ENCODE measurements around the gene BIRC5. TPM values are rescaled to one million over a fixed set of nuclear protein-coding genes. Genes with fewer than 3 reads are reported as not detected.

BIRC5 gene
- total RNA-seq, 1 donor from 2014 or later, result 5.8 TPM

- H3K9me3 Mint-ChIP-seq (ENCODE audit: unreplicated experiment), result no peaks in the 10 kb centered on the region
- FAIRE-seq (no peak), DNase-seq (ENCODE audit: low read depth) (no peak)
- Histone ChIP-seq H3K4me3 (ENCODE audit: insufficient read depth, low read depth, low read length) (no peak overlapping the region), H3K9me3 (ENCODE audit: insufficient read depth, low read depth, low read length) (no peaks in the 10 kb centered on the region), H3K27me3 (ENCODE audit: insufficient read depth, low read length) (no peaks in the 10 kb centered on the region), H3K79me2 (ENCODE audit: insufficient read depth, low read length) (no peaks in the 10 kb centered on the region), H3K36me3 (ENCODE audit: insufficient read depth, low read length) (no peaks in the 10 kb centered on the region), H3K4me2 (ENCODE audit: low read length) (no peak overlapping the region), H3K9ac (ENCODE audit: low read length) (no peak overlapping the region), H3K4me1 (ENCODE audit: insufficient read depth, low read length) (no peaks in the 10 kb centered on the region), H2AFZ (ENCODE audit: low read depth, low read length) (no peak overlapping the region), H3K27ac (ENCODE audit: low read depth, low read length) (no peak overlapping the region), H4K20me1 (ENCODE audit: insufficient read depth, low read length) (no peaks in the 10 kb centered on the region)
- no peak overlapping the region for H3K4me3 Mint-ChIP-seq (ENCODE audit: unreplicated experiment)
- H3K27ac Mint-ChIP-seq (ENCODE audit: unreplicated experiment), result no peak overlapping the region
- no peaks in the 10 kb centered on the region for H3K36me3 Mint-ChIP-seq (ENCODE audit: low read depth, unreplicated experiment)
- no peaks in the 10 kb centered on the region for H3K4me1 Mint-ChIP-seq (ENCODE audit: low read depth, unreplicated experiment)
- peaks cover 10% of the 10 kb centered on the region for H3K27me3 Mint-ChIP-seq (ENCODE audit: low read depth, unreplicated experiment)
- TF ChIP-seq EZH2 (IDR thresholded peaks at IDR 0.05; ENCODE audit: insufficient read depth, low read length) (no peak), CTCF (IDR thresholded peaks at IDR 0.05; ENCODE audit: insufficient read depth, low read depth, low read length) (no peak)
These were observed 34.2 kb downstream of the BIRC5 start for GRCh38 chr17:78248051-78248914.

GRCh38 chr17:78249074-78249817 is 35.2 kb downstream of the BIRC5 start:
- H3K9ac ChIP-seq (ENCODE audit: low read length), result no peak overlapping the region
- H2AFZ ChIP-seq (ENCODE audit: low read depth, low read length), result no peak overlapping the region
- H3K4me3 ChIP-seq (ENCODE audit: insufficient read depth, low read depth, low read length), result no peak overlapping the region
- H3K4me1 ChIP-seq (ENCODE audit: insufficient read depth, low read length), result peaks cover 4% of the 10 kb centered on the region
- no peaks in the 10 kb centered on the region for H3K9me3 ChIP-seq (ENCODE audit: insufficient read depth, low read depth, low read length)
- no peak for TF ChIP-seq CTCF (IDR thresholded peaks at IDR 0.05; ENCODE audit: insufficient read depth, low read depth, low read length)
- no peak for TF ChIP-seq EZH2 (IDR thresholded peaks at IDR 0.05; ENCODE audit: insufficient read depth, low read length)
- DNase-seq (ENCODE audit: low read depth) (no peak), FAIRE-seq (no peak)
- Mint-ChIP-seq H3K4me3 (ENCODE audit: unreplicated experiment) (no peak overlapping the region), H3K27ac (ENCODE audit: unreplicated experiment) (no peak overlapping the region), H3K36me3 (ENCODE audit: low read depth, unreplicated experiment) (no peaks in the 10 kb centered on the region), H3K9me3 (ENCODE audit: unreplicated experiment) (no peaks in the 10 kb centered on the region), H3K4me1 (ENCODE audit: low read depth, unreplicated experiment) (no peaks in the 10 kb centered on the region), H3K27me3 (ENCODE audit: low read depth, unreplicated experiment) (peaks cover 10% of the 10 kb centered on the region)
- H3K27ac ChIP-seq (ENCODE audit: low read depth, low read length), result no peak overlapping the region
- H3K27me3 ChIP-seq (ENCODE audit: insufficient read depth, low read length), result no peaks in the 10 kb centered on the region
- H3K79me2 ChIP-seq (ENCODE audit: insufficient read depth, low read length), result no peaks in the 10 kb centered on the region
- no peaks in the 10 kb centered on the region for H4K20me1 ChIP-seq (ENCODE audit: insufficient read depth, low read length)
- H3K36me3 ChIP-seq (ENCODE audit: insufficient read depth, low read length), result no peaks in the 10 kb centered on the region
- no peak overlapping the region for H3K4me2 ChIP-seq (ENCODE audit: low read length)

Data from astrocyte (in vitro differentiated cells and primary cell).